ENCODE measurements around the gene ARID1B.

GRCh38 chr6:156853733-156854132 is 76.6 kb downstream of the ARID1B start:
- TF ChIP-seq EZH2 (IDR thresholded peaks at IDR 0.05; ENCODE audit: borderline replicate concordance) (no peak), EZH2phosphoT487 (IDR thresholded peaks at IDR 0.05; ENCODE audit: low read depth, severe bottlenecking, unreplicated experiment) (no peak)
- TF ChIP-seq, protein P1, sequence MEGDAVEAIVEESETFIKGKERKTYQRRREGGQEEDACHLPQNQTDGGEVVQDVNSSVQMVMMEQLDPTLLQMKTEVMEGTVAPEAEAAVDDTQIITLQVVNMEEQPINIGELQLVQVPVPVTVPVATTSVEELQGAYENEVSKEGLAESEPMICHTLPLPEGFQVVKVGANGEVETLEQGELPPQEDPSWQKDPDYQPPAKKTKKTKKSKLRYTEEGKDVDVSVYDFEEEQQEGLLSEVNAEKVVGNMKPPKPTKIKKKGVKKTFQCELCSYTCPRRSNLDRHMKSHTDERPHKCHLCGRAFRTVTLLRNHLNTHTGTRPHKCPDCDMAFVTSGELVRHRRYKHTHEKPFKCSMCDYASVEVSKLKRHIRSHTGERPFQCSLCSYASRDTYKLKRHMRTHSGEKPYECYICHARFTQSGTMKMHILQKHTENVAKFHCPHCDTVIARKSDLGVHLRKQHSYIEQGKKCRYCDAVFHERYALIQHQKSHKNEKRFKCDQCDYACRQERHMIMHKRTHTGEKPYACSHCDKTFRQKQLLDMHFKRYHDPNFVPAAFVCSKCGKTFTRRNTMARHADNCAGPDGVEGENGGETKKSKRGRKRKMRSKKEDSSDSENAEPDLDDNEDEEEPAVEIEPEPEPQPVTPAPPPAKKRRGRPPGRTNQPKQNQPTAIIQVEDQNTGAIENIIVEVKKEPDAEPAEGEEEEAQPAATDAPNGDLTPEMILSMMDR (IDR thresholded peaks at IDR 0.05; ENCODE audit: poor library complexity): no peak
